Esophagus mucosa (tissue), 1 donor: ENCODE results near the gene ABCB9. TPM values are rescaled to one million over a fixed set of nuclear protein-coding genes. Genes with fewer than 3 reads are reported as not detected.
"Not testable (repeated sequence)": the region's sequence is repeated elsewhere in the genome, so short reads cannot be mapped to it uniquely, and the experiment has no call there.

Experiments
- ATAC-seq: fragments of 200-7000 bp; cut with Tn5 transposase; one replicate; pipeline ENCODE4 v1.9.1; 2020
- total RNA-seq: library from RNA; stranded (reverse); gene quantifications from one replicate; pipeline ENCODE4 v1.2.4, GENCODE V29; 2023
- donor health status: DM: yes; HTN: yes; CAD: no.

The ABCB9 gene
- 4.9 TPM for total RNA-seq

GRCh38 chr12:122965851-122966742 lies at the start of gene ABCB9:
Gene ABCB9 (minus strand): TSS chr12:122966463. CDS start chr12:122960235, 6,228 bp downstream.
- ATAC-seq, result peak; percentile 97

- ATAC-seq, result not testable (repeated sequence)
Measured at GRCh38 chr12:123014473-123014872, 48.2 kb upstream of the ABCB9 start.

- ATAC-seq, result no peak
Measured at GRCh38 chr12:123013185-123014095, 47.2 kb upstream of the ABCB9 start.

- ATAC-seq, result no peak
Measured at GRCh38 chr12:123011701-123012100, 45.4 kb upstream of the ABCB9 start.

GRCh38 chr12:123010681-123011080 lies 44.4 kb upstream of the ABCB9 start:
- peak; percentile 14 for ATAC-seq

- ATAC-seq, result no peak
Measured at GRCh38 chr12:123010110-123010509, 43.8 kb upstream of the ABCB9 start.

GRCh38 chr12:123006977-123007376 lies 40.7 kb upstream of the ABCB9 start:
- ATAC-seq, result no peak

GRCh38 chr12:123005081-123005626 lies 38.9 kb upstream of the ABCB9 start:
- ATAC-seq, result no peak

- no peak for ATAC-seq
Measured at GRCh38 chr12:123004287-123004686, 38.0 kb upstream of the ABCB9 start.

GRCh38 chr12:123003257-123003656 lies 37.0 kb upstream of the ABCB9 start:
- no peak for ATAC-seq

- ATAC-seq, result no peak
Measured at GRCh38 chr12:123001464-123001863, 35.2 kb upstream of the ABCB9 start.

- ATAC-seq, result no peak
Measured at GRCh38 chr12:123000578-123000977, 34.3 kb upstream of the ABCB9 start.

GRCh38 chr12:122999986-123000420 lies 33.7 kb upstream of the ABCB9 start:
- no peak for ATAC-seq

- ATAC-seq, result no peak
Measured at GRCh38 chr12:122999196-122999946, 33.1 kb upstream of the ABCB9 start.

- ATAC-seq, result no peak
Measured at GRCh38 chr12:122998316-122998715, 32.1 kb upstream of the ABCB9 start.

GRCh38 chr12:122997343-122998250 lies 31.3 kb upstream of the ABCB9 start:
- no peak for ATAC-seq

GRCh38 chr12:122996621-122997342 lies 30.5 kb upstream of the ABCB9 start:
- no peak for ATAC-seq

- ATAC-seq, result no peak
Measured at GRCh38 chr12:122996188-122996601, 29.9 kb upstream of the ABCB9 start.

GRCh38 chr12:122995503-122996187 lies 29.4 kb upstream of the ABCB9 start:
- no peak for ATAC-seq
